ENCODE data around the gene MBD5. TPM values are rescaled to one million over a fixed set of nuclear protein-coding genes. Genes with fewer than 3 reads are reported as not detected.

The MBD5 gene
- total RNA-seq (10 to 100 TPM; 12.3 to 44.4 (median 28.2) TPM), polyA plus RNA-seq (1 to 10 TPM; 6.8 to 9.9 TPM)
- long read RNA-seq, donor 1, full-length matches to known transcripts: 2 of 6 reads
- long read RNA-seq, donor 1, partial matches to known transcripts: 2 of 6 reads
- long read RNA-seq, donor 1, other reads (novel, unspliced or antisense): 2 of 6 reads
- long read RNA-seq, donor 2, full-length matches to known transcripts: 1 of 14 reads
- long read RNA-seq, donor 2, partial matches to known transcripts: 8 of 14 reads
- long read RNA-seq, donor 2, other reads (novel, unspliced or antisense): 5 of 14 reads
- long read RNA-seq, donor 3, full-length matches to known transcripts: 2 of 10 reads
- long read RNA-seq, donor 3, partial matches to known transcripts: 4 of 10 reads
- long read RNA-seq, donor 3, other reads (novel, unspliced or antisense): 4 of 10 reads

GRCh38 chr2:148021059-148021861 lies at the start of gene MBD5:
TSS of gene MBD5 (plus strand) at chr2:148021091.
- TF ChIP-seq, protein P1, sequence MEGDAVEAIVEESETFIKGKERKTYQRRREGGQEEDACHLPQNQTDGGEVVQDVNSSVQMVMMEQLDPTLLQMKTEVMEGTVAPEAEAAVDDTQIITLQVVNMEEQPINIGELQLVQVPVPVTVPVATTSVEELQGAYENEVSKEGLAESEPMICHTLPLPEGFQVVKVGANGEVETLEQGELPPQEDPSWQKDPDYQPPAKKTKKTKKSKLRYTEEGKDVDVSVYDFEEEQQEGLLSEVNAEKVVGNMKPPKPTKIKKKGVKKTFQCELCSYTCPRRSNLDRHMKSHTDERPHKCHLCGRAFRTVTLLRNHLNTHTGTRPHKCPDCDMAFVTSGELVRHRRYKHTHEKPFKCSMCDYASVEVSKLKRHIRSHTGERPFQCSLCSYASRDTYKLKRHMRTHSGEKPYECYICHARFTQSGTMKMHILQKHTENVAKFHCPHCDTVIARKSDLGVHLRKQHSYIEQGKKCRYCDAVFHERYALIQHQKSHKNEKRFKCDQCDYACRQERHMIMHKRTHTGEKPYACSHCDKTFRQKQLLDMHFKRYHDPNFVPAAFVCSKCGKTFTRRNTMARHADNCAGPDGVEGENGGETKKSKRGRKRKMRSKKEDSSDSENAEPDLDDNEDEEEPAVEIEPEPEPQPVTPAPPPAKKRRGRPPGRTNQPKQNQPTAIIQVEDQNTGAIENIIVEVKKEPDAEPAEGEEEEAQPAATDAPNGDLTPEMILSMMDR (IDR thresholded peaks at IDR 0.05): no peak
- no peak for TF ChIP-seq POLR2A (IDR thresholded peaks at IDR 0.05)
- H3K4me1 ChIP-seq: peaks cover 3 to 50% (median 34%) of the 10 kb centered on the region in 12 donors
- DNase-seq (peak; percentile 24 to 68 (median 40)), ATAC-seq (peak; percentile 8 to 32 (median 24))
- H3K27ac ChIP-seq: peak within 1 kb of the TSS; percentile 61 to 98 (median 93)
- 0 to 2% (median 1%) methylated on average over 10 to 11 of the region's 11 CpGs for WGBS, 4 donors
- H3K36me3 ChIP-seq: peaks cover 0 to 5% (median 0%) of the 10 kb centered on the region in 9 donors
- H3K9me3 ChIP-seq: no peaks in the 10 kb centered on the region
- no peaks in the 10 kb centered on the region for H3K27me3 ChIP-seq
- intact Hi-C loops (cut with DNase I): loop anchor here in 3 of 10 donors (10.0 kb wide), 3 partner anchors 176 to 1564 kb away; partner anchors contain the start of genes ACVR2A (in 1 of the 3), EPC2 (in 1 of the 3) and MMADHC (in 1 of the 3)
- peak within 1 kb of the TSS; percentile 73 to 94 (median 84) for H3K4me3 ChIP-seq

DNA sequence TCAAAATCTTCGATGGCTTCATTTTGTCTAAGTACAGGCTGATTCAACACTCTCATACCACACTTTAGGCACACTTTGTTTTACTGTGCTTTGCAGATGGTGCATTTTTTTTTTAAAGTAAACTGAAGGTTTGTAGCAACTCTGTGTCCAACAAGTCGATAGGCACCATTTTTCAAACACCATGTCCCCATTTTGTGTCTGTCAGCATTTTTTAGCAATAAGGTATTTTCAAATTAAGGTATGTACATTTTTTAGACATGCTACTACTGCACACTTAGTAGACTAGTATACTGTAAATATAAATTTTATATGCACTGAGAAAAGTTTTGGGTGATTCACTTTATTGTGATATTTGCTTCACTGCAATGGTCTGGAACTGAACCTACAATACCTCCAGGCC lies 44.8 kb upstream of the MBD5 start:
- DNase-seq (no peak), ATAC-seq (no peak)
- Histone ChIP-seq H3K9me3 (peaks cover 0 to 11% (median 0%) of the 10 kb centered on the region in 12 donors), H3K4me3 (no peak overlapping the region), H3K4me1 (peaks cover 0 to 8% (median under 1%) of the 10 kb centered on the region in 12 donors), H3K27ac (no peak overlapping the region), H3K27me3 (no peaks in the 10 kb centered on the region), H3K36me3 (peaks cover 0 to 22% (median 12%) of the 10 kb centered on the region in 9 donors)
- 94 to 96% (median 95%) methylated on average over 2 of the region's 2 CpGs for WGBS, 4 donors
- no peak for TF ChIP-seq POLR2A (IDR thresholded peaks at IDR 0.05)
- TF ChIP-seq, protein P1 (IDR thresholded peaks at IDR 0.05): no peak
- intact Hi-C loops (cut with DNase I): no loop called here

- H3K27ac ChIP-seq: no peak overlapping the region
- peaks cover 0 to 11% (median 3%) of the 10 kb centered on the region in 12 donors for H3K4me1 ChIP-seq
- no peak for ATAC-seq
- 94 to 99% (median 98%) methylated on average over 3 of the region's 3 CpGs for WGBS, 4 donors
- no peaks in the 10 kb centered on the region for H3K27me3 ChIP-seq
- DNase-seq: no peak
- peaks cover 0 to 11% (median 0%) of the 10 kb centered on the region in 12 donors for H3K9me3 ChIP-seq
- H3K36me3 ChIP-seq: peaks cover 0 to 7% (median 4%) of the 10 kb centered on the region in 9 donors
- H3K4me3 ChIP-seq: no peak overlapping the region
- no peak for TF ChIP-seq POLR2A (IDR thresholded peaks at IDR 0.05)
- TF ChIP-seq, protein P1 (IDR thresholded peaks at IDR 0.05): no peak
- intact Hi-C loops (cut with DNase I): no loop called here
These were observed 43.2 kb upstream of the MBD5 start for GRCh38 chr2:147977679-147978078.
